NCI-H1417 treated with DMSO at 0.1 percent for 48 hours (cell line): ENCODE measurements around the gene MYOZ3.

ENCODE experiments used
- DNase-seq: peaks from one replicate; lab custom pipeline; 2025; lab: John Stamatoyannopoulos, UW

The MYOZ3 gene

DNA sequence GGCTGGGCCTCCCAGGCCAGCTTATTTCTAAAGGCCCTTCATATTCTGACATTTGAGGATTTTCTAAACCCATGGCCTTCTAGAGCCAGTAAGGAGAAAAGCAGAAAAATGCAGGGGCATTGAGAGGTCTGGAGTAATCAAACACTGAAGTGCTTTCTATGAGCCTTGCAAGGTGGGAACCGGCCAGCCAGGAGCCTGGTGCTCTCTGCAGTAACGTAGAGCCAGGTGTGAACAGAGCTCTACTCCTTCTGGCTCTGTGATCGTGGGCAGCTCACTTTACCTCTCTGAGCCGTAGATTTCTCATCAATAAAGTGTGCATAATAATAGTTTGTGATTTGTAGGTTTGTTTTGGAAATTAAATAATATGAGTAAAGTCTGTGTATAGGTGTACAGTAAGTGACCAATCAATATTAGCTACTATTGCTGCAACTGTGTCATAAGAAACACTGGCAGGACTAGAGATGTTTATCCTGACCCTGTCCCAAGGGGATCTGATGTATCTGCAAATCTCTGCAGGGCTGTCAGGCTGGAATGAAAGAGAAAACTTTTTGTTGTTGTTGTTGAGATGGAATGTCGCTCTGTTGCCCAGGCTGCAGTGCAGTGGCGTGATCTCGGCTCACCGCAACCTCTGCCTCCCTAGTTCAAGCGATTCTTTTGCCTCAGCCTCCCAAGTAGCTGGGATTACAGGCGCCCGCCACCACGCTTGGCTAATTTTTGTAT, 17.9 kb upstream of the MYOZ3 start:
- DNase-seq = no peak

DNA sequence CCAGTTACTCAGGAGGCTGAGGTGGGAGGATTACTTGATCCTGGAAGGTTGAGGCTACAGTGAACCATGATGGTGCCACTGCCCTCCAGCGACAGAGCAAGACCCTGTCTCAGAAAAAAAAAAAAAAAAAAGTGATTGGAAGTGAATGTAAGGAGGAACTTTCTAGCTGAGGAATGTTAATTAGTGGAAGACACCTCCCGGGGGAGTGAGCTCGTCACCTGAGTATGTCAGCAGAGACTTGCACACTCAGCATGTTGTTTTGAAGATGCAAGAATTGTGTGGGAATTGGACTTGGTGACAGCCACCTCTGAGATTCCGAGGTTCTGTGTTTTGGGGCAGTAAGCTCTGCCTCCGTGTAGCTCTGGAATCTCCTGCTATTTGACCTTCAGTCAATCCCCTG, 17.0 kb upstream of the MYOZ3 start:
- DNase-seq = no peak

DNA sequence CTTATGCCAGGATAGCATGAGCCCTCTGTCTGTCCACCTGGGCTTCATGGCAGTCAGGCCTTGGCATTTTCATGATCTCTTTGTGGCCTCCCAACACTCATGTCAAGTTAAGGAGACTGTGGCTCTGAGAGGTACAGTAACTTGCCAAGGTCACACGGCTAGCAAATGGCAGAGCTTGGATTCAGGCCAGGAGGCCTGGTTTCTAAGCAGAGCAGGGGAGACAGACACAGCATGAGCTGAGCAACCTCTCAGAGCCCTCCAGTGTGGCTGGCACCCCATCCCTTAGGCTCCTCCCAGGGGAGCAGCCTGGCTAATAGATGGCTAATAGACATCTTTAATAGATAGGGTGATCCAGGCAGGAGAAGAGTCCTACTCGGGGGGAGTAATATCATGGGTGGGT, 16.5 kb upstream of the MYOZ3 start:
- no peak for DNase-seq

DNA sequence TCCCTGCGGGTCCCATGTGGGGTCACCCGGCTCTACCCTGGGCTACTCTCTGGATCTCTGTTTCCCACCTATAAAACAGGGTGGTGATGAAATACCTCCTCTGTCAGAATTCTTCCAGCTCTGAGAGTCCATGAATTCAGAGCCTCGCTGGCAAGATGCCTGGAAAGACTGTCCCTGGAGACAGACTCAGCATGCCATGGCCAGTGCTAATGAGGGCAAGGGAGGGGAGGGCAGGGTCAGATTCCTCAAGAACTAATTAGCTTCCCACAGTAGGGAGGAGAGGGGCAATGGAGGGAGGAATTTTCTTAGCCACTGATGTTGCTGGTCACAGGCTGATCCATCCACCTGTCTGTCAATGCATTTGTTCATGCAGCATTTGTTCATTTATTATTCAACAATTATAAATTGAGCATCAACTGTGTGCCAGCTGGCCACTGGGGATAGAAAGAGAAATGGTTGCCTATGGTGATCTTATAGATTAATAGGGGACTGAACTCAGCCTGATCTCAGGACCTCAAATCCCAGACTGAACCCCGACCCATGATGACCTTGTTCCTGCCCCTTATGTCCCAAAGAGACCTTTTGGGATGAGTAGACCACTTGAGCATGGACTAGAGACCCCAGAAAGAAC, 15.9 kb upstream of the MYOZ3 start:
- DNase-seq = no peak

DNA sequence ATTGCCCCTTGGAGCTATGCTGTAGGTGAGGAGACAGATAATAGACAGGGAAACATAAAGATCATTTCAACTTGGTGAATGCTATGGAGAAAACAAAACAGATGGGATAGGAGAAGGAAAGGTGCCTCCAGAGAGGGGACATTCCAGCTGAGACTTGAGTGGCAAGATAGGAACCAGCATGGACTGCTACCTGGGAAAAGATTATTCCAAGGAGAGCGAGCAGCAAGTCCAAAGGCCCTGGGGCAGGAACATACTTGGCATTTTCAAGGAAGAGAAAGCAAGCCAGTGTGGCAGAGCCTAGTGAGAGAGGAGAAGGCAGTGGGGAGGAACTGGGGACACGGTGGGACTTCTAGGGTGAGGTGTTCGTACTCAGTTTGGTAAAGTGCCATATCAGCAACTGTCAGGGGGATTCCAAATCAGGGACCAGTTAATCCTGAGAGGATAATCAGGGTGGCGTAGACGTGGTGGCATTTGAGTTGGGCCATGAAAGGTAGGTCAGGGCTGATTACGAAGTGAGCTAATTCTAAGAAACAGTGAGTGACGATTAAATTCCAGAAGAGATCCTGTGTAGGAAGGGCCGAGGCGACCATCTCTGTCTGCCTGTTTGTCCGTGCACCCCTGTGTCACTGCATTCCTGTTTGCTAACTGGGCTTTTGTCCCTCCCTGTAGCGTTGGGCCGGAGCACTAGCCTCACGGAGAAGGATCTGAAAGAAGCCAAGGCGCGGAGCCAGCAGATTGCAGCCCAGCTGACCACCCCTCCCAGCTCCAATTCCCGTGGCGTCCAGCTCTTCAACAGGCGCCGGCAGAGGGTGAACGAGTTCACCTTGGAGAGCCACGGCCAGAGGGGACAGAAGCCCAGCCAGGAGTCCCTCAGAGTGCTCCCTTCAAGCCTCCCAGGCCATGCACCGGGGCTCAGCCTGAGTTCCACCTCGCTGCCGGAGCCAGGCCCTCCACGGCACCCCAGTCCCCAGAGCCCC, 13.5 kb upstream of the MYOZ3 start:
- no peak for DNase-seq

DNA sequence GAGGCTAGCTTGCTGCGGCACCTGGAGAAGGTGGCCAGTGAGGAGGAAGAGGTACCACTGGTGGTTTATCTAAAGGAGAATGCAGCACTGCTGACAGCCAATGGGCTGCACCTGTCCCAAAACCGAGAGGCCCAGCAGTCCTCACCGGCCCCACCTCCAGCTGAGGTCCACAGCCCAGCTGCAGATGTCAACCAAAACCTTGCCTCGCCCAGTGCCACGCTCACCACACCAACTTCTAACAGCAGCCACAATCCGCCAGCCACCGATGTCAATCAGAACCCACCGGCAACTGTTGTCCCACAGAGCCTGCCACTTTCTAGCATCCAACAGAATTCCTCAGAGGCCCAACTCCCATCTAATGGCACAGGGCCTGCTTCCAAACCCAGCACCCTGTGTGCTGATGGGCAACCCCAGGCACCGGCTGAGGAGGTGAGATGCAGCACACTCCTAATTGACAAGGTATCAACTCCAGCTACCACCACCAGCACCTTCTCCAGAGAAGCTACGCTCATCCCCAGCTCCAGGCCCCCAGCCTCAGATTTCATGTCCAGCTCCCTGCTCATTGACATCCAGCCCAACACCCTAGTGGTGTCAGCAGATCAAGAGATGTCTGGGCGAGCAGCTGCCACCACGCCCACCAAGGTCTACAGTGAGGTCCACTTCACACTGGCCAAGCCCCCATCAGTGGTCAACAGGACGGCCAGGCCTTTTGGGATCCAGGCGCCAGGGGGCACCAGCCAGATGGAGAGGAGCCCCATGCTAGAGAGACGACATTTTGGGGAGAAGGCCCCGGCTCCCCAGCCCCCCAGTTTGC, 12.6 kb upstream of the MYOZ3 start:
- no peak for DNase-seq

DNA sequence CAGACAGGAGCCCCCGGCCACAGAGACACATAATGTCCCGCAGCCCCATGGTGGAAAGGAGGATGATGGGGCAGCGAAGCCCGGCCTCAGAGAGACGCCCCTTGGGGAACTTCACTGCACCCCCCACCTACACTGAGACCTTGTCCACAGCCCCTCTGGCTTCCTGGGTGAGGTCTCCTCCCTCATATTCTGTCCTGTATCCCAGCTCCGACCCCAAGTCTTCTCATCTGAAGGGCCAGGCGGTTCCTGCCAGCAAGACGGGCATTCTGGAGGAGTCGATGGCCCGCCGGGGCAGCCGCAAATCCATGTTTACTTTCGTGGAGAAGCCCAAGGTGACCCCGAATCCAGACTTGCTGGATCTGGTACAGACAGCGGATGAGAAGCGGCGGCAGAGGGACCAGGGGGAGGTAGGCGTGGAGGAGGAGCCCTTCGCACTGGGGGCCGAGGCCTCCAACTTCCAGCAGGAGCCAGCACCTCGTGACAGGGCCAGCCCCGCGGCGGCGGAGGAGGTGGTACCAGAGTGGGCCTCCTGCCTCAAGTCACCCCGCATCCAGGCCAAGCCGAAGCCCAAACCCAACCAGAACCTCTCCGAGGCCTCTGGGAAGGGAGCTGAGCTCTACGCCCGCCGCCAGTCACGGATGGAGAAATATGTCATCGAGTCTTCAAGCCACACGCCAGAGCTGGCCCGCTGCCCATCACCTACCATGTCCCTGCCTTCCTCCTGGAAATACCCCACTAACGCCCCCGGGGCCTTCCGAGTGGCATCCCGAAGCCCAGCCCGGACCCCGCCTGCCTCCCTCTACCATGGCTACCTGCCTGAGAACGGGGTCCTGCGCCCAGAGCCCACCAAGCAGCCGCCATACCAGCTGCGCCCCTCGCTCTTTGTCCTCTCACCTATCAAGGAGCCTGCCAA, 11.7 kb upstream of the MYOZ3 start:
- DNase-seq = no peak

DNA sequence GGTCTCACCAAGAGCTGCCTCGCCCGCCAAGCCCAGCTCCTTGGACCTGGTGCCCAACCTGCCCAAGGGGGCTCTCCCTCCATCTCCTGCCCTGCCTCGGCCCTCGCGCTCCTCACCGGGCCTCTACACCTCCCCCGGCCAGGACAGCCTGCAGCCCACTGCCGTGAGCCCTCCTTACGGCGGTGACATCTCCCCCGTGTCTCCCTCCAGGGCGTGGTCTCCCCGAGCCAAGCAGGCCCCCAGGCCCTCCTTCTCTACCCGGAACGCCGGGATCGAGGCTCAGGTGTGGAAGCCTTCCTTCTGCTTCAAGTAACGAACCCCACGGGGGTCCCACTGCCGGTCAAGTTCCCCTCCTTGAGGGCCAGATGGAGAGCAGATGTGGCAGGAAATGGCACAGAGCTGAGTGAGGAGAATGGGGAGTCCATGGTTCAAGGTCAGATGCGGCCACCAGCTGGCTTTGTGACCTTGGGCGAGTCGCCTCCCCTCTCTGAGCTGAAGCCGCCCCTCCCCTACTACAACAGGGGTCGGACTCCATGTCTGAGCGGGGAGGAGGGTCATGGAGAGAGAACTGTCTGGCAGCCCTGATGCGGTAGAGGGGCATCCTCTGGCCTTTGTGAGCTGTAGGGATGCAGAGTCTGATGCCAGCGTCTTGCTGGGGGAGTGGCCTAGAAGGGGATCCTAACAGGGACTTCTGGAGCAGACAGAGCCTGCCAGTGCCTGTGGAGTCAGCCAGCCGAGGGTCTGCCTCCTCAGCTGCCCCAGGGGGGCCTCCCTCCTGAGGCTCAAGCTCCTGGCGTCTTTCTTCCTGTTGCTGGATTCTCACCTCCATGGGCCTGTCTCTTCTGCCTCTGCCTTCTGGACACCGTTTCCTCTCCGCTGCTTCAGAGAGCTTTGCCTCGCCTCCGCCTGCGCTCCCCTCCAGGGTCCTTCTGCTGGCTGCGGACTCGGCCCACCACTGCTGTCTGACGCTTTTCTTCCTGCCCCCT, 10.7 kb upstream of the MYOZ3 start:
- DNase-seq = no peak

DNA sequence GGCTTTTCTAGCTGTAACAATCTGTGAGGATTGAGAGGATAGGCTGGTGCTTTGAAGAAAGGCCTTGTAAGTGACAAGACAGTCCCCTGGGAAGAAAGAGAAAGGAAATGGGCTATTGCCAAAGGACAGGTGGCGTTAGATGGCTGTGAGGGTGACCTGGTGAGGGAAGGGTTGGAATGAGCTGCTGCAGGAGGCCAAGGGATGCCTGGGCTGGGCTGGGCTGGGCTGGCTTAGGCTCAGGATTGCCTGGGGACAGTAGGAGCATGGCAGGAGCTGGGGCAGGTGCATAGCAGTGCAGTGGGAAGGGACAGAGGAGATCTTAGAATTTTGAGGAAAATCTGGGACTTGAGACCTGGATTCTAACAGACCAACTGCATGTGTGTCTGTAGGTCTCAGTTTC, 9.7 kb upstream of the MYOZ3 start:
- DNase-seq = no peak

DNA sequence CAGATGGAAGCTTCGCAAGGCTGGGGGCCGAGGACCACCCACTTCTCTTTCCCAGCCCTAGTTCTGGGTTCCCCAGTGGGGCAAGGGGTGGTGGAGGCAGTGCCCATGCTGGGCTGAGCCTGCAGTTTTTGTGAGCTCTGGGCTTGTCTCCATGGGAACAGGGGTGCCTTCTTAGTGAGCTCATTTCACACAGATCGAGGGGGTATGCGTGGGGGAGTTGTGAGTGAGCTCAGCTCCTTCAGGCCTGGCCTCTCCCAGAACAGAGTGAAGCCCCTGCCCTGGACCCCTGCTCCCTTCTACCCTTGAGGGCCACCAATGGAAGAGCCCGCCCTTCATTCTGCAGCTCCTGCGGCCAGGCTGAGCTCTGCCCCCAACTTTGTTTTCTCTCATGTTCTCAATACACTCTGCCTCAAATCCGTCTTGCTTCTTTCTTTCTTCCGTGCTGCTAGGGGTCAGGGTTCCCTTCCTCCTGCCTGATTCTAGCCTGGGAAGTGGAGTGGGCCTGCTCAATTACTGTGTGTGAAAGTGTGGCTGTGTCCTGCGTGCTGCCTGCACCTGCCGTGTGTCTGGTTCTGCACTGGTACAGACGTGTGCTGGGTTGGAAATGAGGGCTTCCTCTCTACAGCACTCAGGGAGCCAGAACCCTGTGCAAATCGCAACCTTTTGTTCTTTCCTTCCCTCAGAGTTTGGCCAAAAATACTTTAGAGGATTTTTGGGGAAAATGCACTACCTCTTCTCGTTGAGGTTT, 9.0 kb upstream of the MYOZ3 start:
- no peak for DNase-seq

DNA sequence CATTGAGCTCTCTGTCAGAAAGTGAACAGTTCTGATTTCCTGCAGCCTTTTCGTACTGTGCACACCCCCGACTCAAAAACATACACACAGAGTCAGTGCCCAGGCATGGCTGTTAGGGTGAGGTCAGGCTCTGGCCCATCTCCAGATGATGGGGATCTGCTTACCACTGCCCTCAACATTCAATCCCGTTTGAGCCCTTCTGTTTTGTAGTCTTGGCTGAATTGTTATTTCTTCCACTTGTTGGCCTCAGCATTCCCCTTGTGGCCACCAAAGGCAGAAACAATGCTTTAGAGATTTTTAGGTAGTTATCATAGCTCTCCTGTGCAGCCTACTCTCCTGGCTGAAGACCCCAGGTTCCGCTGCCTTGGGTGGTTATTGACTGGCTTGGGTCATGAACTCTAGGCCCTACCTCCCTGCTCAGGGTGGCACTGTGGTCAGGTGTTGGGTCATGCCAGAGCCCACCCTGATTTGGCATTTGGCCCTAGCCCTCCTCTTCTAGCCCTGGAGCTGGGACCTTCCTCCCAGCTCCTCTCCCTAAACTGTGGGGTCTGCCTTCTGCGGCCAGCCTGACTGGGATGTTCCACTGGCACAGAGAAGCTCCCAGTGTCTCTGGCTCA, 7.8 kb upstream of the MYOZ3 start:
- no peak for DNase-seq

DNA sequence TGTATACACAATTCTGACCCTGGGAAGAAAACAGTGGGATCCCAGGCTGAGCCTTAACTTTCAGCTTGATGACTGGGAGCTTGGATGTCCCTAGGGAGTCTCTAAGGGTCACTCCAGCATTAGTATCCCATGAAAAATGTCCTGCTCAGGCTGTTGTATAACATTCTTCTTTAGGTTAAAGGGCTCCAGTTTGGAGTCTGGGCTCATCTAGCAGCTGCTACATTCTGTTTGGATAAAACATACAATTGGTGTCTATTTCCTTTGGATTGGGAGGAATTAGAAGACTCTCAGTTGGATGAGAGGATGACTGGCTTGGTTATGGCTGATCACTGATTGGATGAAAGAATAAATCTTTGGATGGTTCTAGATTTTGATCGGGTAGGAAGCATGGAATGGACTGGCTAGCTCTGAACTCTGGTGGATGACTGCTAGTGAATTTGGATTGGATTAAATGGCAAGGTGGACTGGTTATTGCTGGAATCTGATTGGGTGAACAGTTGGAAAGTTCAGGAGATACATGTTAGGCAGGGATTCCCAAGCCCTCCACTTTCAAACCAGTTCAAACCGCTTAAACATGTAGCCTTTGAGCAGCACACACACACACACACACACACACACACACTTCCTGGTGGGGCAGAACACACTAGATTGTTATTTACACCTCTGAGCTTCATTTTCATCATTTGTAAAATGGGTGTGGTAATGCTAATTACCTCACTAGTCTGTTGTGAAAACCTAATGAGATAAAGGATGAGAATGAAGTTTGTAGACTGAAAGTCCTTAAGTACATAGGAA, 7.1 kb upstream of the MYOZ3 start:
- no peak for DNase-seq

DNA sequence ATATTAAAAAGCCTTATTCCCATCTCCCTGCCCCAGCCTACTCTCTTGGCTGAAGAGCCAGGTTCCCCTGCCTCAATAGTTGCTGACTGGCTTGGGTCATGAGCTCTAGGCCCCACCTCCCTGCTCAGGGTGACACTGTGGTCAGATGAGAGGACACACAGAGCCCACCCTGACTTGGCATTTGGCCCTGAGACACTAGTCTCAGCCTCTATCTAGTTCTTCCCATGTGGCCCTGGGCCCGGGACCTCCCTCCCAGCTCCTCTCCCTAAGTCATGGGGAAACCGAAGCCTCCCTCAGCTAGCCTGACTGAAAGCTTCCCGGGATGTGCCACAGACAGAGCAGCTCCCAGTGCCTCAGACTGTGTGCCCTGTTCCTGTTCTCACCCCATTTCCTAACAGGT, 5.8 kb upstream of the MYOZ3 start:
- no peak for DNase-seq

DNA sequence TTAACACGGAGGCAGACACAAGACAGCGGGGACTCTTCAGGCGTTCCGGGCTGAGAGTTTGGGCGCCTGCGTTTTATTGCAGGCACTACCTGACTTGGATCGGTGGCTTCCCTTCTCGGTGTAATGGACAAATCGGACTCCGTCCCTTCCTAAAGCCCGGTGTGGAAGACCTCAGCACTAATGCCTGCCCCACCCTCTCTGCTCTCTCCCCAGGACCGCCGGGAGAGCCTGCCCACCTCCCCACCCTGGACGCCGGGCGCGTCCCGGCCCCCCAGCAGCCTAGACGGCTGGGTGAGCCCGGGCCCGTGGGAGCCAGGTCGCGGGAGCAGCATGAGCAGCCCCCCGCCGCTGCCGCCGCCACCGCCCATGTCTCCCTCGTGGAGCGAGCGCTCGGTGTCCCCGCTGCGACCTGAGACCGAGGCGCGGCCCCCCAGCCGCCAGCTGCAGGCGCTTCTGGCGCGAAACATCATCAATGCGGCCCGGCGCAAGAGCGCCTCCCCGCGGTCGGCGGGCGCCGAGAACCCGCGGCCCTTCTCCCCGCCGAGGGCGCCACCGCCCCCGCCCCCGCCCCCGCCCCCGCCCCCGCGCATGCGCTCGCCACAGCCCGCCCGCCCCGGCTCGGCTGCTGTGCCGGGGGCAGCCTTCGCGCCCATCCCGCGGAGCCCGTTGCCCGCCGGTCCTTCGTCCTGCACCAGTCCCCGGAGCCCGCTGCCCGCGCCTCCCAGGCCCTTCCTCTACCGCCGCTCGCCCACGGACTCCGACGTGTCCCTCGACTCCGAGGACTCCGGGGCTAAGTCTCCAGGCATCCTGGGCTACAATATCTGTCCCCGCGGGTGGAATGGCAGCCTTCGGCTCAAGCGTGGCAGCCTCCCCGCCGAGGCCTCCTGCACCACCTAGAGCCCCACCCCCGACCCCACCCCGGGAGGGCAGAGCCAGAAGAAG, 4.6 kb upstream of the MYOZ3 start:
- DNase-seq = peak; percentile 3

DNA sequence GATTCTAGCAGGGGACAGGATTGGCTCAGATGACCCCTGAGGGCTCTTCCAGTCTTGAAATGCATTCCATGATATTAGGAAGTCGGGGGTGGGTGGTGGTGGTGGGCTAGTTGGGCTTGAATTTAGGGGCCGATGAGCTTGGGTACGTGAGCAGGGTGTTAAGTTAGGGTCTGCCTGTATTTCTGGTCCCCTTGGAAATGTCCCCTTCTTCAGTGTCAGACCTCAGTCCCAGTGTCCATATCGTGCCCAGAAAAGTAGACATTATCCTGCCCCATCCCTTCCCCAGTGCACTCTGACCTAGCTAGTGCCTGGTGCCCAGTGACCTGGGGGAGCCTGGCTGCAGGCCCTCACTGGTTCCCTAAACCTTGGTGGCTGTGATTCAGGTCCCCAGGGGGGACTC, 2.9 kb upstream of the MYOZ3 start:
- DNase-seq = no peak

DNA sequence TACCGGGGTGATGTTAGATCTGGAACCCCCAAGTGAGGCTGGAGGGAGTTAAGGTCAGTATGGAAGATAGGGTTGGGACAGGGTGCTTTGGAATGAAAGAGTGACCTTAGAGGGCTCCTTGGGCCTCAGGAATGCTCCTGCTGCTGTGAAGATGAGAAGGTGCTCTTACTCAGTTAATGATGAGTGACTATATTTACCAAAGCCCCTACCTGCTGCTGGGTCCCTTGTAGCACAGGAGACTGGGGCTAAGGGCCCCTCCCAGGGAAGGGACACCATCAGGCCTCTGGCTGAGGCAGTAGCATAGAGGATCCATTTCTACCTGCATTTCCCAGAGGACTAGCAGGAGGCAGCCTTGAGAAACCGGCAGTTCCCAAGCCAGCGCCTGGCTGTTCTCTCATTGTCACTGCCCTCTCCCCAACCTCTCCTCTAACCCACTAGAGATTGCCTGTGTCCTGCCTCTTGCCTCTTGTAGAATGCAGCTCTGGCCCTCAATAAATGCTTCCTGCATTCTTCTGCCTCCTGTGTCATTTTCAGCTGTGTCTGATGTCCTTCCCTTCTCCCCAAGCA, 2.3 kb upstream of the MYOZ3 start:
- DNase-seq = no peak
